GM18502 (cell line): ENCODE measurements around the gene IMP4.

Experiments
- ATAC-seq: cut with Tn5 transposase; IDR thresholded peaks from one replicate; pipeline ENCODE4 v1.9.1; 2021; ENCODE audit warnings: mild to moderate bottlenecking; ENCODE audit not compliant: unreplicated experiment, poor library complexity

Gene IMP4

GRCh38 chr2:130391872-130392670 is 49.4 kb downstream of the IMP4 start:
- no peak for ATAC-seq

GRCh38 chr2:130393318-130393910 is 50.7 kb downstream of the IMP4 start:
- no peak for ATAC-seq
